HG03575 (cell line): ENCODE data around the gene GPC6.

ENCODE experiments used
- ATAC-seq: cut with Tn5 transposase; IDR thresholded peaks from one replicate; pipeline ENCODE4 v1.9.1; 2021; ENCODE audit not compliant: unreplicated experiment, insufficient number of reproducible peaks, low FRiP score; ENCODE audit errors: extremely low read depth

Gene GPC6

GRCh38 chr13:93876236-93876635 lies 649.6 kb downstream of the GPC6 start:
- ATAC-seq, result no peak

GRCh38 chr13:93878675-93879074 lies 652.1 kb downstream of the GPC6 start:
- no peak for ATAC-seq

- ATAC-seq, result no peak
These were observed 654.8 kb downstream of the GPC6 start for GRCh38 chr13:93881411-93881810.

DNA sequence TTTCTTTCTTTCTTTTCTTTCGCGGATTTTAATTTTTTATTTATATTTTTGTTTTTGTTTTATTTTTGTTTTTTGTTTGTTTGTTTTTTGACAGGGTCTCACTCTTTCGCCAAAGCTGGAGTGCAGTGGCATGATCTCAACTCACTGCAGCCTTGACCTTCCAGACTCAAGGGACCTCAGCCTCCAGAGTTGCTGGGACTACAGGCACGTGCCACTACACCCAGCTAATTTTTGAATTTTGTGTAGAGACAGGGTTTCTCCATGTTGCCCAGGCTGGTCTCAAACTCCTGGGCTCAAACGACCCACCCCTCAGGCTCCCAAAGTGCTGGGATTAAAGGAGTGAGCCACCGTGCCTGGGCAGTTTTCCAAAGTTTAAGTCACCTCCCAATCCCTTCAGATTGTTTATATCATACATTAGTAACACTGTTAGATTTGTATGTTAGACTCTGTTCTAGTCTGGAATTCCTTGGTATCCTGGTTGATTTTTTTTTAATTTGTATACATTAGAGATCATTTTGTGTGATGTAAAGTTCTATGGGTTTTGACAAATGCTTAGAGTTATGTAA lies 655.6 kb downstream of the GPC6 start:
- ATAC-seq, result no peak

GRCh38 chr13:93889430-93889951 lies 662.9 kb downstream of the GPC6 start:
- no peak for ATAC-seq

- no peak for ATAC-seq
These were observed 673.4 kb downstream of the GPC6 start for GRCh38 chr13:93899981-93900380.

GRCh38 chr13:93900731-93901130 lies 674.1 kb downstream of the GPC6 start:
- ATAC-seq, result no peak

- no peak for ATAC-seq
These were observed 677.3 kb downstream of the GPC6 start for GRCh38 chr13:93903909-93904308.

DNA sequence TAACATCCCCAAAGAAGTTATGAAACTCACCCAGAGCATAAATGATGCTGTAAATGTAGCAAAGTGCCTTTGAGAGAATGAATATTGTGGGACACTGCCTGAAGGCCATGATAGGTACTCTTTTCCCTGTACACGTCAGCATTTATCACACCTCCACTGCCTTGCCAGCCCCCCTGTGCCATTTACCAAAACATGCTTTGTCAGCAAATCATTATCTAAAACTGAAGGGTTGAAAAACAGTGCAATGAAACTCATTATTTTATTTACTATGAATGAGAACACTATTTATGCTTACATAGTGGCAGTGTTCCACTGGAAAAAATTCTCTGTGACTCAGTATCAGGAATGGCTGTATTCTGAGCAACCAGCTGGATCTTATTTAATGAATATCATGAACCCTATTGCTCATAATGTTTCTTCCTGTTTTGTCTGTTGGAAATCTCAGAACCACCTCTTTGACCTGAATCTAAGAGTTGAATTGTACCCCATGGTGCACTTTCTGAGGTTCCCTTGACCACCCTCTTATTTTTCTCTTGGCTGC lies 688.7 kb downstream of the GPC6 start:
- ATAC-seq, result no peak

- ATAC-seq, result no peak
These were observed 695.7 kb downstream of the GPC6 start for GRCh38 chr13:93922063-93922855.

DNA sequence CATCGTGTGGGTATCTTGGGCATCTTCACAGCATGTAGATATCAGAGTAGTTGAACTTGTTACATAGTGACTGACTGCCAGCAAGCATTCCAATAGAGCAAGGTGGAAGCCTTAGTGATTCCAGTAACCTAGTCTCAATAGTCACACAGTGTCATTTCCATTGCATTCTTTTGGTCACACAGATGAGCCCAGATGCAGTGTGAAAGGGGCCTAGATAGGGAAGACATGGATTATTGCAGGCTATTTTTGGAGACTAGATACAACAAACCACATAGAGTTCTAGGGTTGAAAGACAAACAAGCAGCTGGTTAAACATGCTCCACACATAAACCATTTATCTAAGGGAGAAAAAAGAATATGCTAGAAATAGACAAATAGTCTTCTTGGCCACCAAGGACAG lies 699.4 kb downstream of the GPC6 start:
- no peak for ATAC-seq

DNA sequence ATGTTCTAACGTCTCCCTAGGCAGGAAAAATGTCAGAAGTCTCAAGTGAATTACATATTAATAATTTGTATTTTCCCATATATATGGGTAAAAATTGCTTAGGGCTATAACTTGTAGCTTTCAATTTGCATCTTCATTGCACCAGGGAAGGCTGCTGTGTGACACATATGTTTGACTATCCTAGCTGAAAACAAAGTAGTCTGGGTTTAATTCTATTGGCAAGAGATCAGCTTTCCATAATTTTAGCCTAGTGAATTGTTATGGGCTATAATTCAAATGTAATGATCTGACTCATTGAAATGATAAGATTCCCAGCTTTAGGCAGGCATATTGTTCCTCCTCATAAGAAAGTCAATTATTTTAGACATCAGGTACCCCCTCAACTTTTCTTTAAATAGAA lies 699.8 kb downstream of the GPC6 start:
- ATAC-seq, result no peak

- no peak for ATAC-seq
These were observed 700.8 kb downstream of the GPC6 start for GRCh38 chr13:93927431-93927830.

GRCh38 chr13:93932901-93933300 lies 706.3 kb downstream of the GPC6 start:
- ATAC-seq, result no peak

DNA sequence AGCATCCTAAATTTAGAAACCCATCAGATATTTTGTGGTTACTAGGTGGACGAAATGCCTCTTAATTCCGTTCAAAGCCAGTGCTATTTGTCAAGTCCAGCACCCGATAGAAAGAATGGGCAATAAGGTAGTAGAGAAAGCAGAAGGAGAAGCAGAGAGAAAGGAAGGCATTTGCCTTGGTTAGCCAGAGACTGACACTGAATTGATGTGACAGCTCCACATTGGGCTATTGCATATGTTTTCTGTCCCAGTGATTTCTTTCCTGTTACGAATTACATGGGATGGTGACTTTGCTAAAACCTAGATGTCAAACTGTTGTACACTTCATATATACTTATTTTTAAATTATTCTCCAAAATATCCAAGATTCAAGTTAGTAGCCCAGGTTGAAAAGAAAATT lies 710.3 kb downstream of the GPC6 start:
- no peak for ATAC-seq

- ATAC-seq, result no peak
These were observed 714.8 kb downstream of the GPC6 start for GRCh38 chr13:93941444-93941843.

DNA sequence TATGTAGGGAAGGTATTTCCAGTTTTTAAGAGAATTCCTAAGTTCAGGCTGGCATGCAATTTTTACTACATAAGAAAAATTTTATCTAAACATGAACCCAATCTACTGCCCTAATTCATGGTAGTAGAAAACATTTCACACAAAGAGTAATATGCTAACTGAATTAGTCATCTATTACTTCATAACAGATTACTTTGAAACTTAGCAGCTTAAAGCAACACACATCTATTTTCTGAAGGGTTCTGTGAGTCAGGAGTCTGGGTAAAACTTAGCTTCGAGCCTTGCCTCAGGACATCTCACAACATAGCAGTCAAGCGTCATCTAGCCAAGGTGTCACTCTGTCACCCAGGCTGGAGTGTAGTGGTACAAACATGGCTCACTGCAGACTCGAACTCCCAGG lies 715.4 kb downstream of the GPC6 start:
- ATAC-seq, result no peak

DNA sequence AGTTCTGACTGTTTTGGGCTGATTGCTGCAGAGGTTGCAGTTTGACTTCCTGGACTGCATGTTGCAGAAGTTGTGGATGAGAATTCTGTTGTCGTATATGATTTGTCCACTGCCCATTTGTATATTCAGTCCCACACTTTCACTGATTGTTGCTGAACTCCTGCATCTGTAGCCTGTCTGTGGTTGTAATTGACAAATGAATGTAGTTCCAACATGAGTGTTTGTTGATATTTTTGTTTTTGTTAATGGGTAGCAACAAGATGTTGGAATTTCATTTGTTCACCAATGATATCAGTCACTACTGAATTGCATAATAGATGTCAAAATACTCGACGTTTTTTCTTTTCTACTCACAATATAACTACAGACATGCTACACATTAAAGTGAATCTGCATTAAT lies 719.0 kb downstream of the GPC6 start:
- no peak for ATAC-seq

- no peak for ATAC-seq
These were observed 720.4 kb downstream of the GPC6 start for GRCh38 chr13:93946994-93947393.

GRCh38 chr13:93947651-93948050 lies 721.0 kb downstream of the GPC6 start:
- no peak for ATAC-seq
